GM23248 (cell line): ENCODE data around the gene OR4E2.

ENCODE experiments used
- EZH2 ChIP-seq: fragments of 200-600 bp; sonication (generic); IDR thresholded peaks from 2 replicates; pipeline ENCODE4 v1.6.1; 2018; ENCODE audit warnings: antibody characterized with exemption, mild to moderate bottlenecking; ENCODE audit not compliant: insufficient read depth, poor library complexity, severe bottlenecking
- EZH2phosphoT487 ChIP-seq: fragments of 200-600 bp; sonication (generic); IDR thresholded peaks from 2 replicates; pipeline ENCODE4 v1.6.1; 2018; ENCODE audit warnings: antibody characterized with exemption, moderate library complexity, mild to moderate bottlenecking, low read depth; ENCODE audit not compliant: insufficient read depth

- TF ChIP-seq EZH2 (no peak), EZH2phosphoT487 (no peak)
Observed at GRCh38 chr14:21652209-21652808, 1.3 kb upstream of the OR4E2 start.
